ENCODE measurements around the gene TSPAN32. TPM values are rescaled to one million over a fixed set of nuclear protein-coding genes. Genes with fewer than 3 reads are reported as not detected.

Gene TSPAN32
- total RNA-seq, result not detected in 2 replicates

DNA sequence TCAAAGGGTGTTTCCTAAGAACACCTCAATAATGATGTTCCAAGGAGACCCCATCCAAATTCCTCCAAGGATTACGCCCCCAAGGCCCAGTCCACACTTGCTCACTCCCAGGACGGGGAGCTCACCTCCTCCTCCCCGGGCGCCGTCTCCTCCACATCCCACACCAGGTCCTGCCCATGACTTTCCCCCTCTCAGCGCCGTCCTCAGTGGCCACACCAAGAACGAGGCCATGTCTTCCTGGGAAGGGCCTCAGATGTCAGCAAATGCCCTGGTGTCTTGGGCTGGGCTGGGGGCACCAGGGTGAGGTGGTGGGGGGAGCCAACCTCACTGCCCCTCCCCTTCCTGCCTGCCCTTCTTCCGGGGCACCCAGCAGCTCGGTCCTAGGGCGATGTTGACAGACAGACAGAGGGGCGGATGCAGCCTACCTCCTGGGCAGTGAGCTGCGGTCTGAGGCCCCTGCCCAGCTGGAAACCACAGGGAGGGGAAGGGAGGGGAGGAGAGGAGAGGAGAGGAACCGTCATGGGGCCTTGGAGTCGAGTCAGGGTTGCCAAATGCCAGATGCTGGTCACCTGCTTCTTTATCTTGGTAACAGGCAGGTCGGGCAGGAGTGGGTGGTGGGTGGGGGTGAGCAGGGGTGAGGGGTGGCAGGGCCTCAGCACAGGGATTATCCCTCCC is at the start of gene TSPAN32, which contains the start of gene C11orf21:
Gene TSPAN32 (plus strand): TSS at position 383 of the 675 bp plus-strand sequence. CDS start 137 bp downstream, at position 520.
Gene C11orf21 (minus strand): TSS at position 288 of the 675 bp plus-strand sequence. CDS start 110 bp downstream, at position 178.

GRCh38 chr11:2270322-2271076 is 31.3 kb upstream of the TSPAN32 start, which contains the start of gene ASCL2:
TSS of gene ASCL2 (minus strand) at chr11:2270588. CDS start at chr11:2270332, 256 bp downstream.

Other genes starting within 250 kb of the TSPAN32 start
- 0.07 and 0.34 TPM in 2 replicates for gene IGF2, start 162.6 kb upstream of the TSPAN32 start, total RNA-seq
- gene INS, start 140.8 kb upstream of the TSPAN32 start, total RNA-seq, result not detected in 2 replicates
- under 0.01 and 0.28 TPM in 2 replicates for gene TH, start 130.2 kb upstream of the TSPAN32 start, total RNA-seq
- gene ASCL2, start 31.4 kb upstream of the TSPAN32 start, total RNA-seq, result 0.21 and 1.0 TPM in 2 replicates
- gene C11orf21, start 95 bp upstream of the TSPAN32 start, total RNA-seq, result not detected in 2 replicates
- 164 and 645 TPM in 2 replicates for gene CD81, start 75.3 kb downstream of the TSPAN32 start, total RNA-seq
- 49.8 and 77.2 TPM in 2 replicates for gene TSSC4, start 98.7 kb downstream of the TSPAN32 start, total RNA-seq
- not detected in 2 replicates for gene TRPM5, start 142.5 kb downstream of the TSPAN32 start, total RNA-seq
- under 0.01 and 6.9 TPM in 2 replicates for gene KCNQ1, start 143.0 kb downstream of the TSPAN32 start, total RNA-seq